Urinary bladder (tissue), 4 donors: ENCODE measurements around the gene COX6A2. TPM values are rescaled to one million over a fixed set of nuclear protein-coding genes. Genes with fewer than 3 reads are reported as not detected.

Experiments used
- DNase-seq: peaks from one replicate; pipeline ENCODE4 v3.0.0-alpha.2; 2015; ENCODE audit errors: extremely low spot score
- H3K27ac ChIP-seq: one replicate; pipeline ENCODE4 v1.5.1; 2013; ENCODE audit warnings: low read depth, mild to moderate bottlenecking, moderate library complexity
- H3K36me3 ChIP-seq: one replicate; pipeline ENCODE4 v1.6.1; 2013; ENCODE audit warnings: mild to moderate bottlenecking, moderate library complexity; ENCODE audit not compliant: insufficient read depth
- H3K4me1 ChIP-seq: one replicate; pipeline ENCODE4 v1.6.1; 2013; ENCODE audit warnings: mild to moderate bottlenecking, moderate library complexity; ENCODE audit not compliant: insufficient read depth
- H3K4me3 ChIP-seq: one replicate; pipeline ENCODE4 v1.5.1; 2013; ENCODE audit warnings: low read depth, low read length
- WGBS: extraction: QIAGEN DNeasy Blood & Tissue Kit; methylation state at CpG from one replicate; pipeline ENCODE4 v1.1.7; 2013; 5-methylcytosine and 5-hydroxymethylcytosine counted together
- polyA plus RNA-seq: library from polyadenylated mRNA; stranded (reverse); fragments of 200-250 nt; gene quantifications from one replicate; pipeline ENCODE4 v1.2.3, GENCODE V29; 2013
- total RNA-seq: library from RNA; depleted of rRNA; stranded (reverse); fragments of >200 nt; gene quantifications from one replicate; pipeline ENCODE4 v1.2.3, GENCODE V29; 2014
- donor health status: healthy with polysubstance abuse.
- donor health status: healthy.

The COX6A2 gene
- total and polyA plus RNA-seq, 2 donors = not detected

DNA sequence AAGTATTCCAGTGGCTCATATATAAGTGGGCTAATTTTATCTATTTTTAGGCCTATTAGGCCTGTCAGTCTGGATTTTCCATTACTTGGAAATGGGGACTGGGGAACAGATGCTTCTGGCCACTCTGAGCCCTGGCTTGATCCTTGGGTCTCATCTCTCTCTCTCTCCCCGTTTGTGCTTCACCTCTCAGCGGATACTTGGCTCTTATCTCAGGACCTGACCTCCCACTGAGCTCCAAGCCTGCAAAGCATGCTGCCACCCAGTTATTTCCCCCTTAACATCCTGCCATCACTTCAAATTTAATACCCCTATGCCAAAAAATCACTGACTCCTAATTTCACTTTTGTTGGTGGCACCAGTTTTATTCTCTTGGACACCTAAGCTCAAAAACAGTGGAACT is 10.3 kb upstream of the COX6A2 start:
- Histone ChIP-seq H3K36me3 (no peaks in the 10 kb centered on the region), H3K4me3 (no peak overlapping the region), H3K27ac (no peak overlapping the region), H3K4me1 (peaks cover 3% of the 10 kb centered on the region)
- 46% methylated on average over 2 of the region's 2 CpGs for WGBS
- DNase-seq = no peak

DNA sequence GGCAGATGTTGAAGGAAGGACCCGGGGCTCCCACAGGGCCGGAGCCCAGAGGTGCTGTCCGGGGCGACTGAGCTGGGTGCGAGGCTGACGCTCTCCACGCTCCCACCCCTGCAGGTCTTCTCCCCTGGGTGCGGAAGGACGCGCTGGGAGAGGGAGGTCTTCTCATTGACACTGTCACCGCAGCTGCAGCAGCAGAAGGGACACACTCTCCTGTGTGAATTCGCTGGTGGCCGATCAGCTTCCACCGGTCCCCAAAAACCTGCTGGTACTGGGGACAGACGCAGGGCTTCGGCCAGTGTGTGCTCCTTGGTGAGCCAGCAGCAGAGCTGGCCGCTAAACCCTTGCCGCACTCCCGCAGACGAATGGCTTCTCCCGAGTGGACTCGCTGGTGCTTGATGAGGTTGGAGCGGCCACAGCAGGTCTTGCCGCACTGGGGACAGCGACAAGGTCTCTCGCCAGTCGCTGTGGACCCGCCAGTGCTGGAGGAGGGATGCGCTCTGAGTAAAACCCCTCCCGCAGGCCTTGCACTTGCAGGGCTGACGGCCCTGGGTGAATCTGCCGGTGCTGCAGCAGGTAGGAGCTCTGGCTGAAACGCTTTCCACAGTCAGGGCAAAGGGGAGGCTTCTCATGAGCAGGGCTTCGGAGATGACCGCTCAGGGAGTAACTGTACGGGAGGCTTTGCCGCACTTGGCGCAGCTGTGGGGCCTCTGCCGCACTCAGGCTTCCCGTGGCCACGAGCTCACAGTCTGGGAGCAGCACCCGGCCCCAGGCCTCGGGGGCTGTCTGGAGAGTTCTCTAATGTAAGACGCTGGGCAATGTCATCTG is 8.3 kb upstream of the COX6A2 start:
- no peak overlapping the region for H3K4me3 ChIP-seq
- no peak for DNase-seq
- WGBS = 91% methylated on average over 44 of the region's 44 CpGs

GRCh38 chr16:31435341-31436220 is 7.4 kb upstream of the COX6A2 start:
- Histone ChIP-seq H3K36me3 (no peaks in the 10 kb centered on the region), H3K4me1 (no peaks in the 10 kb centered on the region), H3K27ac (no peak overlapping the region), H3K4me3 (no peak overlapping the region)
- no peak for DNase-seq
- 91% methylated on average over 47 of the region's 47 CpGs for WGBS

More for the DNA sequence above, 8.3 kb upstream of the COX6A2 start:
- no peaks in the 10 kb centered on the region for H3K4me1 ChIP-seq
- no peak overlapping the region for H3K27ac ChIP-seq
- no peaks in the 10 kb centered on the region for H3K36me3 ChIP-seq

DNA sequence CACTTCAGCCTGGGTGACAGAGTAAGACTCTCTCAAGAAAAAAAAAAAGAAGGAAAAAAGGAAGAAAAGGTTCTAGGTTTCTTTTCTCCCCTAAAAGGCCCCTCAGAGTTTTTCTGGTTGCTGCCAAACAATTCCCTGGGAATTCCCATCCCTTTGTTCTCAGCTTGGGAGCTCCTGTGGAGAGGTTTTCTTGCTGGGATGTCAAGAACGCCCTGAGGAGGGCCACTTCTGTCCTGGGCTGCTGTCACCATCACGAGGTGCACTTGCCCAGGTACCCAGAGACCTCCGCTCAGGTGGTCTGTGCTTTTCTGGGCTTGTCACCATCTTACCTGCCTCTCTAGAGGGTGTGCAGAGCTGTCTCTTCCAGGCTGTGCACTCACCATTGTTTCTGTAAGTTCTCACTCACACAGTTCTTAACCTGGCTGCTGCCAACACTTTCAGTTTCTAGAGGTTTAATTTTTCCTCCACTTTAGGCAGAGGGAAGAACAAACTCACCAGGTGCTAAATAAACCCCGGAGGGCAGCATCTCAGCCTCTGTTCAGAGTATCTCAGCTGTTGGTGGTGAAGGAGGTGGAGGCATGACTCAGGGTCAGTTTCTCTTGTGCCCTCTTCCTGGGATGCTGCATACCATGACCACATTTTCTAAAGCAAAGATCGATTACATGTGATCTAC is 2.4 kb upstream of the COX6A2 start:
- Histone ChIP-seq H3K4me3 (no peak overlapping the region), H3K36me3 (no peaks in the 10 kb centered on the region), H3K27ac (no peak overlapping the region), H3K4me1 (no peaks in the 10 kb centered on the region)
- DNase-seq = no peak
- 56% methylated on average over 5 of the region's 5 CpGs for WGBS

DNA sequence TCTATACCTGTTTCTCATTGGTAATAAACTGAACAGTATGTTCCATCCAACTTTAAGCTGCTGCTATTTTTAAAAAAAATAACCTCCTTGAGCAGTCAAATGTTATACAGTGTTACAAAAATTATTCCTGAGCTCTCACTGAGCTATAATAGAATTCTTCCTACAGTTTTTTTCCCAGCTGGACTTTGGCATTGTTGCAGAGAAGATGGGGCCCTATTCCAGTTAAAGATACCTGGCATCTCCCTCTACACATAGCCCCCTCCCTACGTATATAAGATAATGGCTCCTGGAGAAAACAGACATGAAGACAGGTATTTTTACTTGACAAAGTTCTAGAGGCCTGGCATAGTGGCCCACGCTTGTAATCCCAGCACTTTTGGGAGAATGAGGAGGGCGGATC is 1.6 kb upstream of the COX6A2 start:
- WGBS = 76% methylated on average over 3 of the region's 3 CpGs
- Histone ChIP-seq H3K4me1 (no peaks in the 10 kb centered on the region), H3K27ac (no peak overlapping the region), H3K36me3 (no peaks in the 10 kb centered on the region), H3K4me3 (no peak overlapping the region)
- DNase-seq = no peak

GRCh38 chr16:31429314-31429713 is 1.2 kb upstream of the COX6A2 start:
- Histone ChIP-seq H3K4me3 (no peak overlapping the region), H3K4me1 (no peaks in the 10 kb centered on the region), H3K36me3 (no peaks in the 10 kb centered on the region), H3K27ac (no peak overlapping the region)
- WGBS = 17% methylated on average over 1 of the region's 1 CpG
- no peak for DNase-seq

DNA sequence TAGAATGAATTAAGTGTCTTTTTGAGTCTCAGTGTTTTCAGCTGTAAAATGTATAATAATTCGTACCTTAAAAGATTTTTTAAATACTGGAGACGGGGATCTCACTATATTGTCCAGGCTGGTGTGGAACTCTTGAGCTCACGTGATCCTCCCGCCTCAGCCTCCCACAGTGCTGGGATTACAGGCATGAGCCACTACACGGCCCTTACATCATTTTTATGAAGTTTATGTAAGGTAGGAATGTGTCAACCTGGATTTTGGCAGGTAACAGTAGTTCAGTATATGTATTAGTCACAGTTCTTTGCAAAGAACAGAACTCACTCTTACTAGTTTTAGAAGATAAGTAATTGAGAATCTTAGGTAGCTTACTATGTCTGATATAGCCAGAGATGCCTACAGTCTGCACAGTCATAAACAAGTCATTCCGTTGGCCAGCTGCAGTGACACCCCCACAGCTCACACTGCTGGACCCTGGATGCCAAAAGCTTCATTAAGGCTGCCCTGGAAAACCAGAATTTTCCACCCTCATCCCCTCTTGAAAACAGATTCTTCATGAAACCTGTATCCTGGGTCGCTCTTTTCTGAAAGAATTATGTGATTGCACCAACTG is 583 bp upstream of the COX6A2 start:
- no peak overlapping the region for H3K27ac ChIP-seq
- H3K4me1 ChIP-seq = no peaks in the 10 kb centered on the region
- no peak for DNase-seq
- no peak overlapping the region for H3K4me3 ChIP-seq
- no peaks in the 10 kb centered on the region for H3K36me3 ChIP-seq
- WGBS = 62% methylated on average over 7 of the region's 7 CpGs

- Histone ChIP-seq H3K4me3 (peak overlapping the region; percentile 47), H3K4me1 (no peaks in the 10 kb centered on the region), H3K36me3 (no peaks in the 10 kb centered on the region), H3K27ac (no peak overlapping the region)
- DNase-seq = no peak
- WGBS = 17% methylated on average over 81 of the region's 83 CpGs
Measured at GRCh38 chr16:31427441-31428278, 500 bp downstream of the COX6A2 start.

GRCh38 chr16:31423801-31424200 is 4.4 kb downstream of the COX6A2 start:
- Histone ChIP-seq H3K4me3 (no peak overlapping the region), H3K27ac (no peak overlapping the region), H3K4me1 (no peaks in the 10 kb centered on the region), H3K36me3 (no peaks in the 10 kb centered on the region)
- DNase-seq = no peak
- 71% methylated on average over 12 of the region's 12 CpGs for WGBS

DNA sequence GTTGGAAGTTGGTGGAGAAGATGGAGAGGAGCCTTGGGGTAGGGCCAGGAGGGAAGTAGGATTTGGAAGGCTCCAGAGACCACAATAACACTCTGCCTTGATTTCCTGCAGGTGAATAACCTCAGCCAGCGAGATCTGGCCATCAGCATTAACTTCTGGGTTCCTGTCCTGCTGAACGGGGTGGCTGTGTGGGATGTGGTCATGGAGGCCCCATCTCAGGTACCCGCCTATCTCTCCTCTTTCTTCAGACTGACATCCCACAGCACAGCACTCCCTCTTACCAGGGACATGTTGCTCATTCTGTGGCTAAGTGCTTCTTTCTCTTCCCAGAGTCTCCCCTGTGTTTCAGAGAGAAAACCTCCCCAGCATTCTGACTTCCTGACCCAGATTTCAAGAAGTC is 4.9 kb downstream of the COX6A2 start:
- Histone ChIP-seq H3K4me3 (no peak overlapping the region), H3K36me3 (no peaks in the 10 kb centered on the region), H3K4me1 (no peaks in the 10 kb centered on the region), H3K27ac (no peak overlapping the region)
- 57% methylated on average over 3 of the region's 3 CpGs for whole genome bisulfite sequencing
- DNase-seq = no peak

GRCh38 chr16:31421587-31421986 is 6.6 kb downstream of the COX6A2 start:
- H3K36me3 ChIP-seq = no peaks in the 10 kb centered on the region
- no peak overlapping the region for H3K4me3 ChIP-seq
- no peaks in the 10 kb centered on the region for H3K4me1 ChIP-seq
- no peak overlapping the region for H3K27ac ChIP-seq
- DNase-seq = no peak
- 63% methylated on average over 6 of the region's 6 CpGs for WGBS

DNA sequence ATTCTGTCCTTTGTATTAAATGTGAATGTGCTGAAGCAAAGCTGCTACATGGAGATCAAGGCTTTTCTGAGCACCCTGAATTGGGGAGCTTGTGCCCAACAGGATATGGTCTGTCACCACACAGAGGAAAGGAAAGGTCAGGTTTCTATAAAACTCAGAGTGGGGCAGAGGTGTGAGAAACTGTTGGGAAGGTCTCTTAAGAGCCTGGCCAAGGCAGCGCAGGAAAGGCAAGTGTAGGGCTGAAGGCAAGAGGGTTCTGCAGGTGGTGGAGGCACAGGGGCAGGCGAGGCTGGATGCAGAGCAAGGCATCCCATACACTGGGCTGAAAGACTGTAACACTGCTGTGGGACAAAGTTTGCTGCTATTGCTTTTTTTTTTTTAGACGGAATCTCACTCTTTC is 8.1 kb downstream of the COX6A2 start:
- H3K4me3 ChIP-seq = no peak overlapping the region
- no peaks in the 10 kb centered on the region for H3K4me1 ChIP-seq
- no peak for DNase-seq
- H3K36me3 ChIP-seq = no peaks in the 10 kb centered on the region
- WGBS = 76% methylated on average over 3 of the region's 3 CpGs
- H3K27ac ChIP-seq = no peak overlapping the region

DNA sequence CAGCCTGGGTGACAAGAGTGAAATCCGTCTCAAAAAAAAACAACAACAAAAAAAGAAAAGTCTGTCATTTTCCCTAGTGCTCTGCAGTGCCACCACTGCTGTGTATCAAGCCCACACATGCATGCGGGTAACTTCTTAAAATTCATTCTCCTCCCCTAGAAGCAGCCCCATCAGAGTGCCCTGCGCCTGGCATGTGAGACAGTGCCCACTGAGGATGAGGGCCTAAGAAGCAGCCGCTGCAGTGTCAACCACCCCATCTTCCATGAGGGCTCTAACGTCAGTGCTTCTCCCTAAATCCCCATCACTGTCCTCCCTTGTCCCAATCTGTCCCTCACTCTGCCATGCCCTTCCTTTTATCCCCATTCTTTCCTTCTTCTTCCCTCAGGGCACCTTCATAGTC is 10.2 kb downstream of the COX6A2 start:
- Histone ChIP-seq H3K4me1 (no peaks in the 10 kb centered on the region), H3K27ac (no peak overlapping the region), H3K4me3 (no peak overlapping the region), H3K36me3 (no peaks in the 10 kb centered on the region)
- 91% methylated on average over 5 of the region's 5 CpGs for WGBS
- no peak for DNase-seq
